ENCODE data around the gene DUSP15.

GRCh38 chr20:31815408-31816188 is 54.7 kb downstream of the DUSP15 start:
- TF ChIP-seq, protein P1, sequence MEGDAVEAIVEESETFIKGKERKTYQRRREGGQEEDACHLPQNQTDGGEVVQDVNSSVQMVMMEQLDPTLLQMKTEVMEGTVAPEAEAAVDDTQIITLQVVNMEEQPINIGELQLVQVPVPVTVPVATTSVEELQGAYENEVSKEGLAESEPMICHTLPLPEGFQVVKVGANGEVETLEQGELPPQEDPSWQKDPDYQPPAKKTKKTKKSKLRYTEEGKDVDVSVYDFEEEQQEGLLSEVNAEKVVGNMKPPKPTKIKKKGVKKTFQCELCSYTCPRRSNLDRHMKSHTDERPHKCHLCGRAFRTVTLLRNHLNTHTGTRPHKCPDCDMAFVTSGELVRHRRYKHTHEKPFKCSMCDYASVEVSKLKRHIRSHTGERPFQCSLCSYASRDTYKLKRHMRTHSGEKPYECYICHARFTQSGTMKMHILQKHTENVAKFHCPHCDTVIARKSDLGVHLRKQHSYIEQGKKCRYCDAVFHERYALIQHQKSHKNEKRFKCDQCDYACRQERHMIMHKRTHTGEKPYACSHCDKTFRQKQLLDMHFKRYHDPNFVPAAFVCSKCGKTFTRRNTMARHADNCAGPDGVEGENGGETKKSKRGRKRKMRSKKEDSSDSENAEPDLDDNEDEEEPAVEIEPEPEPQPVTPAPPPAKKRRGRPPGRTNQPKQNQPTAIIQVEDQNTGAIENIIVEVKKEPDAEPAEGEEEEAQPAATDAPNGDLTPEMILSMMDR (IDR thresholded peaks at IDR 0.05), result no peak
- TF ChIP-seq POLR2A (IDR thresholded peaks at IDR 0.05), result no peak

Measured in adrenal gland (tissue), 5 donors.